Embryonic facial prominence (tissue), 1 donor: Measurements from ENCODE around the gene DNASE1.

ENCODE experiments used
- DNase-seq: peaks from one replicate; pipeline ENCODE4 v3.0.0-alpha.2; 2016; ENCODE audit errors: extremely low spot score

Gene DNASE1

DNA sequence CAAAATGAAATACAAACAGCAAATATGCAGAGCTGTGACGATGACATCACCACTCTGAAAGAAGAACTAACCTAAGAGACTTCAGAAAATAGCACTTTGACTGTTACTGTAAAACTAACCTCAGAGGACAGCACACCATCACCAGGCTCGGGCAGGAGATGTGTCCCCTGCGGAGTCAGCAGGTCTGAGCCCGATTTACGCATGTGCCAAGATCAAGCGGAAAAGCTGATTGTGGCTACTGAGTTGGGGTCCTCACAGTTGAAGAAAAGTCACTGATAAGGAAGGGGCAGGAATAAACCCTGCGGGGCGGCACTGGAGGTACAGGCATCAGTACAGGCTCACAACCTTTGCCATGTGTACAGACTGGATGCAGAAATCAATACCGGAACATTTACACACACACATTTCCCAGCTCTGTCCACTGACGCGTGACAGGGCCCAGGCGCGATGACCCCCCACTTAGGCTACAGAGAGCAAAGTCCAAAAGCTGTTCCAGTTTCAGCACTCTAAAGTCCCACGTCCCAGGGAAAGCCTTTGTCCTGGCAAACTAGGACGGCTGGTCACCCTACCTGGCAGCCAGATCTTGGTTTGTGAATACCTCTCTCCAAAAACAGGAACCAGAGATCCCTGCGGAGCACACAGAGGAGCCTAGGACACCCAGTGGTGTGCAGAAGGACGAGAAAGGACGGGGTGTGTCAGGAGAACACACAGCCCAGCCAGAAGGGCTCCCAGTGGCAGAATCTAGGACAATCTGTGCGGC lies 41.3 kb downstream of the DNASE1 start:
- no peak for DNase-seq

DNA sequence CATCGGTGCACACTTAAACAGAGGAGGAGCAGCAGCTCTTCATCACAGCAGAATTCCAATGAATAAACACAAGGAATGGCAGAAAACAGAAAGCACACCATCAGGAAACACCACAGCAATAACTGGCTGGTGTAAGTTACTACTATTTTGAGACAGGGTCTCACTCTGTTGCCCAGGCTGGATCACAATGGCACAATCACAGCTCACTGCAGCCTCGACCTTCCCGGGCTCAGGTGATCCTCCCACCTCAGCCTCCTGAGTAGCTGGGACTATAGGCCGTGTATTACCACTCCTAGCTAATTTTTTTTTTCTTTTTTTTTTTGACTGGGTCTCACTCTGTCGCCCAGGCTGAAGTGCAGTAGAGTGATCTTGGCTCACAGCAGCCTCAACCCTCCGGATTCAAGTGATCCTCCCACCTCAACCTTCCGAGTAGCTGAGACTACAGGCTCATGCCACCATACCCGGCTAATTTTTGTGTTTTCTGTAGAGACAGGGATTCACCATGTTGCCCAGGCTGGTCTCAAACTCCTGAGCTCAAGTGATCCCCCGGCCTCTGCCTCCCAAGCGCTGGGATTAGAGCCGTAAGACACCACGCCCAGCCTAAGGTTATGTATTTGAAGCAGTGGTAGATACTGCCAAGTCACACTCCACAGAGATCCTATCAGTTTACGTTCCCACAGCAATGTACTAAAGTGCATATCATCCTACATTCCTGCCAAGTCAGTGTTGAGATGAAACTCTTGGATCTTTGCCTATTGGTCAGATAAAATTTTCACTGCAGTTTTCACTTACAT lies 42.1 kb downstream of the DNASE1 start:
- no peak for DNase-seq

DNA sequence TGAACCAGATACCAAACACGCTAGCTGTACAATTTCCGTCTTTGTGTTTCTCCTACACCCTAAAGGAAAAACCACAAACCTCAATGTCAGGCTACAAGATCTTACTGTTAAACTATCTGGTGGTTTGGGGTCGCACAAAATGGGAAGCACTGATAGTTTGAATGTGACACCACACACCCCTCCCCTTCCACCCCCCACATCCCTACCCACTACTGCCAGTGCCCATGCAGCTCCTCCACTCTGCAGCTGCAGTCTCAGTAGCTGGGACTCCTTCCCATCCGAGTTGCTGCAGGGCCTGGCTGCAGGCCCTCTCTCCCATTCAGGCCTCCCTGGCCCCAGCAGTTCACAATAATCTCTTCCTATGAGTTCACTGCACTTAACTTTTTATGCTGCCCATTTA lies 44.5 kb downstream of the DNASE1 start:
- DNase-seq = no peak

DNA sequence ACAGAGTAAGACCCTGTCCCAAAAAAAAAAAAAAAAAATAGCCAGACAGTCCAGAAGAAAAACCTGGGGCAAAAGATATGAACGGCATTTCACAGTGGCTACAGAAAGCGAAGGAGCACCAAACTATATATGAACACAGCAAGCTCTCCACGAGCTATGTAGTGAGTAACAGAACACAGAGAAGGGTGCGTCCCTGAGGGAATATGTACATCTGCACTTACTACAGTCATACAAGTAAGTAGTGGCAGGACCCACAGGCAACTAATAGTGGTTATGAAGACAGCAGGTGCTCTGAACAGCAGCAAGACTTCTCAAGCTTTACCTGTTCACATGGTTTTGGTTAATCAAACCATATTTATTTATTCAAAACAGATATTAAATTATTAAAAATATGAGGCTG lies 47.0 kb downstream of the DNASE1 start:
- DNase-seq = no peak

DNA sequence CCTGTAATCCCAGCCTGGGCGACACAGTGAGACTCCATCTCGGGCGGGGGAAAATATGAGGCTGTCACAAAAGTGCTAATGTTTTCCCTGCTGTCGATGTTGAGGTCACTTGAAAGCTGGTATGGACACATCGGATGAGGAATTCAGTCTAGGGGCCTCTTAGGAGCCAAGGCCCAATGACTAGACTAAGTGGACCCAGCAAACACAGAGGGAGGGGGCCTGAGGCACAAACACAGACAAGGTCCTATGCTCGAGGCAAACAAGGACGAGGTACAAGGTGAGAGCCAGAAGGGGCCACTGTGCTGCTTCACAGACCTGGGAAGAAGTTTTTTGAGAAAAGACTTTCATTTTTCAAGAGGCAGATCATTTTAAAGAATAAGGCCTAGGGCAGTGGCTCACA lies 47.6 kb downstream of the DNASE1 start:
- no peak for DNase-seq

DNA sequence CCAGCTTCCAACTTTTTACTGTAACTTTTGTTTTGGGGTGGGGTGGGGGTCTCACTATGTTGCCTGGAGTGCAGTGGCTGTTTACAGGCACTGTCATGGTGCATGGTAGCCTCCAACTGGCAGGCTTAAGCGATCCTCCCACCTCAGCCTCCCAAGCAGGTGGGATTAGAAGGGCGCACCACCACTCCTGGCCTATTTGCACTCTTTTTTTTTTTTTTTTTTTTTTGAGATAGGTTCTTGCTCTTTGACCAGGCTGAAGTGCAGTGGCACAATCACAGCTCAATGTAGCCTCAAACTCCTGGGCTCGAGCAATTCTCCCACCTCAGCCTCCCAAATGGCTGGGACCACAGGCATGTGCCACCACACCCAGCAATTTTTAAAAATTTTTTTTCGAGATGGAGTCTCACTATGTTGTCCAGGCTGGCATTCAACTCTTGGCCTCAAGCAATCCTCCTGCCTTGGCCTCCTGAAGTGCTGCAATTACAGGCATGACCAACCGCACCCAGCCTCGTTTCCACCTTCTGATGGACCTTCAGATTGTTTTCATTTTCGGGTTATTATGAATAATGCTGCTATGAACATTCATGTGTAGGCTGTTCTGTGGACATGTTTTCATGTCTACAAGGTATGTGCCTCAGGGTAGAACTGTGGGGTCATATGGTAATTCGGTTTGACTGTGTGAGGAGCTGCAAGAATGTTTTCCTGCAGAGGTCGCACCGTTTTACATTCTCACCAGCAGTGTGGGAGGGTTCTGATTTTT lies 51.9 kb downstream of the DNASE1 start:
- DNase-seq = no peak
